GM12892 (cell line): Measurements from ENCODE around the gene KRTAP10-4.

Source experiments
- POLR2A ChIP-seq: IDR thresholded peaks from 2 replicates; pipeline ENCODE4 v1.6.1; 2011; ENCODE audit warnings: low read depth, low read length, control low read depth
- POLR2AphosphoS5 ChIP-seq: IDR thresholded peaks from 2 replicates; pipeline ENCODE4 v1.6.1; 2011; ENCODE audit warnings: low read depth, low read length, control low read depth
- TAF1 ChIP-seq: IDR thresholded peaks from 2 replicates; pipeline ENCODE4 v1.6.1; 2011; ENCODE audit warnings: low read depth, mild to moderate bottlenecking, control low read depth, low read length, borderline replicate concordance

DNA sequence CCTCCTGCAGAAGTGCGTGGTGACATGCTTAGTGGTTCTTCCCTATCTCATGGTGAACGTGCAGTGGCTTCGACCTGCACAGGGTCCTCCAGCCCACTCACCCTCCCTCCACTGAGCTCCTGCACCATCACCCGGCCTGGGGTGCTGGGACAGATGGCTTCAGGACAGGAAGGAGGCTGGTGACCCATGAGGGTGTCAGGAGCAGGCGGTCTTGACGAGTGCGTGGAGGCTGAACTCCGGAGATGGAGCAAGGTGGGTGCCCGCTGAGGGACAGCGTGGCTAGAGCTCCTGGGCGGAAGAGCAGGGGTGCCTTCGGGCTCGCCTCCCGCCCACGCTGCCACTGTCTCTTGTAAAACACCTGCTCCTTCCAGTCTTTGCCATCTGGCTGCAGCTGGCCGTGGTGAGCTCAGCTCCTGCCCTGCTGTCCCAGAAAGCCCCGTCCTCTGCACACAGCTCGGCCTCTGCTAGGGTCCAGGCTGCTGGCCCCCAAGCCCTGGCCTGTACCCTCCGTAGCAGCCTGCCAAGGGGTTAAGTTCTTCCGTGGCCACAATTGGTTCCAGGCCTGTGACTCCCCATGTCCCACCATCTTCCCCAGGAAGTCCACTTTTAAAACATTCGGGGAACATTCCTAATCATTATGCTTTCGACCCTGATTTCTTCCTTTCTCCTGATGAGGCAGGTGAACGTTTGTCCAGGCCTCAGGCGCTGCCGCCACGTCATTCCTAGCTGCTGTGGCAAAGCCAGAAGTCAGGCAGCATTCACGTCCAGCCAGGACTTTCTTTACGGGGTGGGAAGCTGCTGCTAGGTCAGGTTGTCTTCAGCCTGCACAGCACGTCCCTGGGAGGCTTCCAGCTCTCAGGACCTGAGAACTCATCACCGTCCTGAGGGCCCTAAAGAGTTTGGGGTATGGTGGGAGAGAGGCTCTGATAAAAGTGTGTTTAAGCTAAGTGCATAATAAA is 41.6 kb upstream of the KRTAP10-4 start:
- no peak for TF ChIP-seq TAF1
- TF ChIP-seq POLR2AphosphoS5 = no peak
- TF ChIP-seq POLR2A = no peak
